ENCODE data around the gene FRYL.
"Not testable (repeated sequence)": the region's sequence is repeated elsewhere in the genome, so short reads cannot be mapped to it uniquely, and the experiment has no call there.

The FRYL gene

DNA sequence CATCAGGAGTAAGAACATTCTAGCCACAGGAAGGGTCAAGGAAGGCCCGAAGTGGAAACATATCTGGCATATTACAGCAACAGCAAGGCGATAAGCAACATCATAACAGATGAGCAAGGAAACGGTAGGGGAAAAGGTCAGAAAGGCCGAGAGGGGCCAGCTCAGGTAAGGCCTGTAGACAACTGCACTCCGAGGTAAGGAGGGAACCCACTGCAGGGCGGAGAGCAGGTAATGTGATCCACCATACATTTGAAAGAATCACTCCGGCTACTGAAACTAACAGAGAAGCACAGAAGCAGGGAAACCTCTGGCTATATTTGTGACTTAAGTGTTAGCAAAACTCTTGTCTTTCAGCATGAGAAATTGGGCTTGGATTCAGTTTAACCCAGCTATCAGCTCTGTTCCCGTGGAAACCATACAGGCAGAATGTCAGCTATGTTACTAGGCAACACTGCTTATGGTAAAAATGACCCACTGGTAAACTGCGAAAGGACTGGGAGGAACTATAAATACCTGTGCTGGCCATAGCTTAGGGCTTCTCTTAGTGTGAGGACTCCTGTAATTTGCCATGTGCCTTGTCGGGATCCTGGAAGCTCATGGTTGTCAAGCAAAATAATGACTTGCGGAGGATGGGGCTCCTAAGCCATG is 31.0 kb downstream of the FRYL start:
- no peak overlapping the region for H3K4me3 ChIP-seq (ENCODE audit: low read depth, low read length)

DNA sequence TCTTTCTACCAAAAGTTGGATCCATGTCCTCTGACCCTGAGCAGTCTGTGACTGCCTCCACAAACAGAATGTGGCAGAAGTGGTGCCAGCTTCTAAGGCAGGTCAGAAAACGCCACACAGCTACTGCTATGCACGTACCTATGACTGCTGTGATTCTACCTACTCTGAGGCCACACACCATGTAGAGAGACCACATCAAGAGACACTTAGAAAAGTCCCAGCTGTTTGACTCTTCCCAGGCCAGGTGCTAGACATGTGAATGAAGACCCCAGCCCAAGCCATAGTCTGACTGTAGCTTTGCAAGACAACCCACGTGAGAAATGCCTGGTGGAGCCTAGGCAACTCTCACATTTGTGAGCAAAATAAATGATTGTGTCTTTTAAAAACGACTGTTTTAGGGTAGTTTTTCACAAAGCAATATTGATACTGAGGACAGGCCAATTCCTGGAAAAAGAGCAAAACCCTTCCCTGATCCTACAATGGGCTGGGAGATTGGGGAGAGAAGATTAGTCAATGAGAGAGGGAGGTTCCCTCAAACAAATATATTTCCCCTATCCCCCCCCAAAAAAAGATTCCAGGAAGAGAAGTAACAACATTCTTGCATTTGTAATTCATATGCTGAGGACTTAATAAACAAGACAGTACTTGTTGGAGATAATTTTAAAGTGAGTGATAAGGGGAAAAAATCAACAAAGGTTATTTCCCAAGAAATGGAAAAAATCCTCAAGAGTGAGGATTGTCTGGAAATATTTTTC is 33.3 kb downstream of the FRYL start:
- H3K4me3 ChIP-seq (ENCODE audit: low read depth, low read length) = no peak overlapping the region

DNA sequence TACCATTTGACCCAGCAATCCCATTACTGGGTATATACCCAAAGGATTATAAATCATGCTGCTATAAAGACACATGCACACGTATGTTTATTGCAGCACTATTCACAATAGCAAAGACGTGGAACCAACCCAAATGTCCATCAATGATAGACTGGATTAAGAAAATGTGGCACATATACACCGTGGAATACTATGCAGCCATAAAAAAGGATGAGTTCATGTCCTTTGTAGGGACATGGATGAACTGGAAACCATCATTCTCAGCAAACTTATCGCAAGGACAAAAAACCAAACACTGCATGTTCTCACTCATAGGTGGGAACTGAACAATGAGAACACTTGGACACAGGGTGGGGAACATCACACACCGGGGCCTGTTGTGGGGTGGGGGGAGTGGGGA is 34.9 kb downstream of the FRYL start:
- not testable (repeated sequence) for H3K4me3 ChIP-seq (ENCODE audit: low read depth, low read length)

DNA sequence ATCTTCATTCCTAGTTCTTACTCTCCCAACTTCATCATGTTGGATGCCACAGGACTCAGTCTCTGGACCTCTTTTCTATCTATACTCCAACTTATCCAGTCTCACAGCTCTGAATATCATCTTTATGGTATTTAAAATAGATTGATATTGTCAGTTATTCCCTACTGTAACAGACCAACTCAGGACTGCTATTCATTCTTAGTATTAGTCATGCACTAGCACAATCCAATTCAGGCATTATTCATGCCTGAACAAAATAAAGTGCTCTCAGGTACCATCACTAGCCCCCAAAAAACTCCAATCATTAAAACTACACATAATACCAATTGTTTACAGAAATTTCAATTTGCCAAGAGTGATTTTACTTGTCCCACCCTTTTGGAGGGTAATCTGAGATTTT is 37.7 kb downstream of the FRYL start:
- no peak overlapping the region for H3K4me3 ChIP-seq (ENCODE audit: low read depth, low read length)

DNA sequence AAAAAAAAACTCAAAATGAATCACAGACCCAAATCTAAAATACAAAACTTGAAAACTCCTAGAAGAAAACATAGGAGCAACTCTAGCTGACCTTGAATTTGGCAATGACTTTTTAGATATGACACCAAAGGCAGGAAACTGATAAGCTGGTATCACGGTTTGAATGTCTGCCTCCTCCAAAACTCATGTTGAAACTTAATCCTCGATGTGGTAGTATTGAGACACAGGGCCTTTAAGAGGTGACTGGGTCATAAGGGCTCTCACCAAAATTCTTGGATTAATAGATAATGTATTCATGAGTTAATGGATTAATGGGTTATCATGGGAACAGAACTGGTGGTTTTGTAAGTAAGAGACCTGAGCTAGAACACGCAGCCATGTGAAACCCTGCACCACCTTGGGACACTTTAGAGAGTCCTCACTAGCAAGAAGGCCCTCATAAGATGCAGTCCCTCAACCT is 40.5 kb downstream of the FRYL start:
- H3K4me3 ChIP-seq (ENCODE audit: low read depth, low read length) = no peak overlapping the region

DNA sequence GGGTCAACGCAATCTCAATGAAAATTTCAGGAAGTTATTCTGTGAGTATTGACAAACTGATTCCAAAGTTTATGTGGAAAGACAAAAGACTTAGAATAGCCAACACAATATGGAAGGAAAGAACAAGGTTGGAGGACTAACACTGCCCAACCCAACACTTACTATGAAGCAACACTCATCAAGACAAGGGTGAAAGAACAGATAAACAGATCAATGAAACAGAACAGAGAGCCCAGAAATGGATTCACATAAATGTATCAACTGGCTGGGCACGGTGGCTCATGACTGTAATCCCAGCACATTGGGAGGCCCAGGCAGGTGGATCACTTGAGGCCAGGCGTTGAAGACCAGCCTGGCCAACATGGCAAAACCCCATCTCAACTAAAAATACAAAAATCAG is 41.2 kb downstream of the FRYL start:
- H3K4me3 ChIP-seq (ENCODE audit: low read depth, low read length) = no peak overlapping the region

DNA sequence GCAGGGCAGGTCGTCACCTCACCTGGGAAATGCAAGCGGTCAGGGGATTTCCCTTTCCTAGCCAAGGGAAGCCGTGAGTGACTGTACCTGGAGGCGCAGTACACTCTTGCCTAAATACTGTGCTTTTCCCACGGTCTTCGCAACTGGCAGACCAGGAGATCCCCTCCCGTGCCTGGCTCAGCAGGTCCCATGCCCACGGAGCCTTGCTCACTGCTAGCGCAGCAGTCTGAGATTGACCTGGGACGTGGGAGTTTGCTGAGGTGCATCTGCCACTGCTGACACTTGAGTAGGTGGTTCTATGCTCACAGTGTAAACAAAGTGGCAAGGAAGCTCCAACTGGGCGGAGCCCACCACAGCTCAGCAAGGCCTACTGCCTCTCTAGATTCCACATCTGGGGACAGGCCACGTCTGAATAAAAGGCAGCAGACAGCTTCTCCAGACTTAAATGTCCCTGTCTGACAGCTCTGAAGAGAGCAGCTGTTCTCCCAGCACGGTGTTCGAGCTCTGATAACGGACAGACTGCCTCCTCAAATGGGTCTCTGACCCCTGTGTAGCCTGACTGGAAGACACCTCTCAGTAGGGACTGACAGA is 51.1 kb downstream of the FRYL start:
- H3K4me3 ChIP-seq (ENCODE audit: low read depth, low read length) = not testable (repeated sequence)

DNA sequence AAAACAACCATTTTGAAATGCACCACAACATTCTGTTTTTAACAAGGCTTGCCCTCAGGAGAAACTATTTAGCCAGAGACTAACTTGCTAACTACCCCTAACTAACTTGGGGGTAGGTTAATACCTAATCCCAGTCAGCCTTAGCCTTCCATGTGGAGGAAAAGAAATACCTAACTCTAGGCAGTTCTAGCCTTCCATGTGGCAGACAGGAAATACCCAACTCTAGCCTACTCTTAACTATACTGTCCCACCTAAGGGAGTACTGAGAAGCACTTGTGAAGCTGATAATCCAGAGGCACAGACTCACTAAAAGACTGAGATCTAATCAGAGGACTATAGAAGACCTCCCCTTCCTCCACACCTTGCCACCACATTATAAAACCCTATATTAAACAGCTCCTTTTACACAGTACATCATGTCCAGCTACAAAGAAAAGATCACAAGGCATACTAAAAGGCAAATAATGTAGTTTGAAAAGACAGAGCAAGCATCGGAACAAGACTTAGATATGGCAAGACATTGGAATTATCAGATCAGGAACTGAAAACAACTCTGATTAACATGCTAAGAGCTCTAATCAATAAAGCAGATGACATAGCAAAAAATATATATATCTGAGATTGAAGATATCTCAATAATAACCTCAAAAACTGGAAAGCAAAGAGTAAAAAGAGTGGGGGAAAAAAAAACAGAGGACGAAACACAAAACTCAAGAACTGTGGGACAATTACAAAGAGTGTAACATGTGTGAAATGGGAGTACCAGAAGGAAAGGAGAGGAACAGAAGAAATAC is 52.2 kb downstream of the FRYL start:
- no peak overlapping the region for H3K4me3 ChIP-seq (ENCODE audit: low read depth, low read length)

DNA sequence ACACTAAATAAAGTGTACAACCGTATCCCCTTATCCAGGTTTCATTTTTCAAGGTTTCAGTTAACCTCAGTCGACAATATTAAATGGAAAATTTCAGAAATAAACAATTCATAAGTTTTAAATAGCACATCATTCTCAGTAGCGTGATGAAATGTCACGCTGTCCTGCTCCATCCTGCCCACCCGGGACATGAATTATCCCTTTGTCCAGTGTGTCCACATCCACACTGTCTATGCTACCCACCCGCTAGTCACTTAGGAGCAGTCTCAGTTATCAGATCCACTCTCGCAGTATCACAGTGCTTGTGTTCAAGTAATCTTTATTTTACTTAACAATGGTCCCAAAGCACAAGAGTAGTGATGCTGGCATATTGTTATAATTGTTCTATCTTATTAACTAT is 54.7 kb downstream of the FRYL start:
- H3K4me3 ChIP-seq (ENCODE audit: low read depth, low read length) = no peak overlapping the region

DNA sequence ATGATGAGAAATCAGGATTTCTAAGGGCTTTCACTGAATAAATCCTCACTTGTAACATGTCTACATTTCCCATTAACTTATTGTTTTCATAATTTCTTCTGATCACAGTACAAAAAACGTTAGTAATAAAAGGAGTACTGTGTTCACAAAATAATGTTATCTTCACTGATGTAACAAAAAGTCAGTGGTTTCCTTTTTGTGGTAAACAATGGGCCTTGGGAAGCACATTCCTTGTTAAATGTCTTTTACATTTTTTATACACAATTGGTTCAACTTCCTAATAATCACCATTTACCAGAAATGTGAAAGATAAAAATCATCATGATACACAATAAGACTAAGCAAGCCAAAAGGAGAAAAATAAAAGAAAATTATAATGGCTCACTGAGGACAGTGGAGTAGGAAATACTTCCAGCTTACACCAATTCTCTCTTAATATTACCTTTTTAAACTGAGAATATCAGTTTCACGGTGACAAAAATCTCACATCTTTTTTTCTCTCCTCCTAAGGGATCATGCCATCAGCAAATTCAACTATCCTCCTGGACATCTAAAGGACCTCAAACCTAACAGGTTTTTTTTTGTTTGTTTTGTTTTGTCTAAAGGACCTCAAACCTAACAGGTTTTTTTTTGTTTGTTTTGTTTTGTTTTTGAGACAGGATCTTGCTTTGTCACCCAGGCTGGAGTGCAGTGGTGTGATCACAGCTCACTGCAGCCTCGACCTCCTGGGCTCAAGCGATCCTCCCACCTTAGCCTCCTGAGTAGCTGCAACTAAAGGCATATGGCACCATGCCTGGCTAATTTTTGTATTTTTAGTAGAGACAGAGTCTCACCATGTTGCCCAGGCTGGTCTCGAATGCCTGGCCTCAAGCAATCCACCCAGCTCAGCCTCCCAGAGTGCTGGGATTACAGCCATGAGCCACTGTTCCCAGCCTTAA is 57.3 kb downstream of the FRYL start:
- H3K4me3 ChIP-seq (ENCODE audit: low read depth, low read length) = no peak overlapping the region

DNA sequence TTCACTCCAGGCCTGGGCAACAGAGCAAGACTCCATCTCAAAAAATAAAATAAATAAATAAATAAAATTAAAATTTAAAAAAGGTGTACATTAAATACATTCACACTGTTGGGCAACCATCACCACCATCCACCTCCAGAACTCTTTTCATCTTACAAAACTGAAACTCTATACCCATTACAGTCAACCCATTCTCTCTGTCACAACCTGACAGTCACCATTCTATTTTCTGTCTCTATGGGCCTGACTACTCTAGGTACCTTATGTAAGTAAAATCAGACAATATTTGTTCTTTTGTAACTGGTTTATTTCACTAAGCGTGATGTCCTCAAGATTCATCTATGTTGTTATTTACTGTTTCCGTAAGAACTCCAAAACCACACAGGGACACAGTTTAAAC is 59.6 kb downstream of the FRYL start:
- H3K4me3 ChIP-seq (ENCODE audit: low read depth, low read length) = no peak overlapping the region

DNA sequence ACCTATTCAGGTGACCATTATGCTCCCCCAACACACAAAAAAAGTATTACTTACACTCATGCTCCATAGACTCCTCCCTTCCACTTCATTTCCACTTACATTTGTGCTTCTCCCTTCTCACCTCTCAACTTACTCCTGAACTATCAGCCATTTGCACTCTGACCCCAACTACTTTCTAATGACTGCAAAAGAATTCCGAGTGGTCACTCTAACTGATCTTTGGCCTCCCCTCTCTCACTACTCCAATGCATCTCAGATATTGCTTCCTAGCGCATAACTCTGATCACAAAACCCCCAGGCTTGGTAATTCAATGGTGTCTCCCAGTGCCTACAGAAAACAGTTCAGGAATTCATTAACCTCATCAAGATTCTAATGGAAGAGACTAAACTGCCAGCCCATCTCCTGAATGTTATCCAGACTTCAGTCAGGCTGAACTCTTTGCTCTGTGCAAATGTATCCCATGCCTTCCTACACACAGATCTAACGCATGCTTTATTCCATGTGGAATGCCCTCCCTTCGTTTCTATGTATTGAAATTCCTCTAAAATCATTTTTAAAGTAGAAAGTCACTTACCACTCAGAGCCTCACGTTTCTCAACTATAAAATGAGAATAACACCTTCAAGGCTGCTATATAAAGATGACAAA is 61.1 kb downstream of the FRYL start:
- no peak overlapping the region for H3K4me3 ChIP-seq (ENCODE audit: low read depth, low read length)

DNA sequence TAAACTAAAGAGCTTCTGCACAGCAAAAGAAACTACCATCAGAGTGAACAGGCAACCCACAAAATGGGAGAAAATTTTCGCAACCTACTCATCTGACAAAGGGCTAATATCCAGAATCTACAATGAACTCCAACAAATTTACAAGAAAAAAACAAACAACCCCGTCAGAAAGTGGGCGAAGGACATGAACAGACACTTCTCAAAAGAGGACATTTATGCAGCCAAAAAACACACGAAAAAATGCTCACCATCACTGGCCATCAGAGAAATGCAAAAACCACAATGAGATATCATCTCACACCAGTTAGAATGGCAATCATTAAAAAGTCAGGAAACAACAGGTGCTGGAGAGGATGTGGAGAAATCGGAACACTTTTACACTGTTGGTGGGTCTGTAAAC is 63.8 kb downstream of the FRYL start:
- not testable (repeated sequence) for H3K4me3 ChIP-seq (ENCODE audit: low read depth, low read length)

DNA sequence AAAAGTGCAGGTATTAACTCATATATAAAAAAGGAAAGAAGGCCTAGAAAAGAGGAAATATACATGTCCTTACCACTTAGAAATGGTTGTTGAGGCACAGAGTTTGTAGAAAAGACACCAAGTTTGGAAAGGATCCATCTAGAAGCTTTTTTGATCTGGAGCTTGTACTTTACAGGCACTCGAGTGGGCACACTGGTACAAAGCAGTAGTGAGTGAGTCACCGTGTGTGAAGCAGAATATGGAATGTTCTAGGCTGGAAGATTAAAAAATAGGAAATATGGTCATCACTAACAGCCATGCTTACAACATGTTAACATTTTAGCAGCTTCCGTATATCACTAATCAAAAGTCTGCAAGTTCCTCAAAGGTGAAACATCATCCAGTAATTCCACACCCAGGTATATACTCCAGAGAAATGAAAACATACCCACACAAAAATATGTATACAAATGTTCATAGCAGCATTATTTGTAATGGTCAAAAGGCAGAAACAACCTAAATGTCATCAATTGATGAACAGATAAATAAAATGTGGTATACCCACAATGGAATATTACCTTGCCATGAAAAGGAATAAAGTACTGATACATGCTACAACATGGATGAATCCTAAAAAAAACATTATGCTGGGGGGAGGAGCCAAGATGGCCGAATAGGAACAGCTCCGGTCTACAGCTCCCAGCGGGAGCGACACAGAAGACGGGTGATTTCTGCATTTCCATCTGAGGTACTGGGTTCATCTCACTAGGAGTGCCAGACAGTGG is 69.5 kb downstream of the FRYL start:
- H3K4me3 ChIP-seq (ENCODE audit: low read depth, low read length) = no peak overlapping the region

DNA sequence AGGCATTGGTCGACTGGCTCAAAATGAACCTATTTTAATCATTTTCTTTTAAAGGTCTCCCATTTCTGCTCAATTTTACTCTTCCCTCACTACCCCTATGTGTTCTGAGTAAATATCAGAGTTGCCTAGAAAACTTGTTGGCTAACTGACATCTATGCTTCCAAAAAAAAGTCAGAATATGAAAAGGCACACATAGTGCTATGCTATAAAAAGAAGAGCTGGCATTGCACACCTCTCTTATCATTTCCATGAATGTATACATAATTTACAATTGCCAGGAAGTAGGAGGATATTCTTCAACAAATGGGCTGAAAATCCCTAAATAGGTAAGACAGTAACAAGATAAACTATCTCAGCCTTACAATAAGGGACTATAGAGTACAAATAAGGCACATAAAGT is 70.2 kb downstream of the FRYL start:
- no peak overlapping the region for H3K4me3 ChIP-seq (ENCODE audit: low read depth, low read length)

DNA sequence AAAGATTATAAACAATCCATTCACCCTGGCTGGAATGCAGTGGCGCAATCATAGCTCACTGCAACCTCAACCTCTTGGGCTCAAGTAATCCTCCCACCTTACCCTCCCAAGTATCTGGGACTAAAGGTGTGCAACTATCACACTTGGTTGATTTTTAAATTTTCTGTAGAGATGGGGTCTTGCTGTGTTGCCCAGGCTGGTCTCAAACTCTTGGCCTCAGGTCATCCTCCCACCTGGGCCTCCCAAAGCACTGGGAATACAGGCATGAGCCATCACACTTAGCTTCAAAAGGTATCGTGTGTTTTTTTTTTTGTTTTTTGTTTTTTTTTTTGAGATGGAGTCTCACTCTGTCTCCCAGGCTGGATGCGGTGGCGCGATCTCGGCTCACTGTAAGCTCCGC is 71.5 kb downstream of the FRYL start:
- no peak overlapping the region for H3K4me3 ChIP-seq (ENCODE audit: low read depth, low read length)

DNA sequence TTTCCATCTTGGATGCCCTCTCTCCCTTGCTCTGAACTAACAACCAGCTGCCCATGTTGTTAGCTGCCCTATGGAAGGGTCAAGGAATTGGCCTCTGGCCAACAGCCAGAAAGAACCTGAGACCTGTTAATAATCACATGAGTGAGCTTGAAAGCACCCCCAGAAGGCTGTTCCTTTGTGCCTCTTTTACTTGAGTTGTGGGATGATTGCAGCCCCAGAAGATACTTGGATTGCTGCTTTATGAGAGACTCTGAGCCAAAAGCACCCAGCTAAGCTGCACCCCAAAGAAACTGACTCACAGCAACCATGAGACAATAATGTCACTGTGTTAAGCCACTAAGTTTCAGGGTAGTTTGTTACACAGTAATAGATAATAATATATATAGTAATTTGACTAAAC is 73.3 kb downstream of the FRYL start:
- H3K4me3 ChIP-seq (ENCODE audit: low read depth, low read length) = no peak overlapping the region

DNA sequence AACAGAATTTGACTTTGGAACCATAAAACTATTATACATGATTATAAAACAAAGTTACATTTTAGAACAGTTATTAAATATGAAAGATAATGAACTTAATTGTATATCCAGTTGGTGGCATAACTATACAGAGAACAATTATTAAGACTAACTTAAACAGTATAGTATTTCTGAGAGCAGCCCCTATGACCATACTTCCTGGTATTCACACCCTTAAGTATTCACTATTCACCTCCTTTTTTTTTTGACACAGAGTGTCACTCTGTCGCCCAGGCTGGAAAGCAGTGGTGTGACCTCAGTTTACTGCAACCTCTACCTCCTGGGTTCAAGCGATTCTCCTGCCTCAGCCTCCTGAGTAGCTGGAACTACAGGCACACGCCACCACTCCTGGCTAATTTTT is 74.5 kb downstream of the FRYL start:
- H3K4me3 ChIP-seq (ENCODE audit: low read depth, low read length) = no peak overlapping the region

DNA sequence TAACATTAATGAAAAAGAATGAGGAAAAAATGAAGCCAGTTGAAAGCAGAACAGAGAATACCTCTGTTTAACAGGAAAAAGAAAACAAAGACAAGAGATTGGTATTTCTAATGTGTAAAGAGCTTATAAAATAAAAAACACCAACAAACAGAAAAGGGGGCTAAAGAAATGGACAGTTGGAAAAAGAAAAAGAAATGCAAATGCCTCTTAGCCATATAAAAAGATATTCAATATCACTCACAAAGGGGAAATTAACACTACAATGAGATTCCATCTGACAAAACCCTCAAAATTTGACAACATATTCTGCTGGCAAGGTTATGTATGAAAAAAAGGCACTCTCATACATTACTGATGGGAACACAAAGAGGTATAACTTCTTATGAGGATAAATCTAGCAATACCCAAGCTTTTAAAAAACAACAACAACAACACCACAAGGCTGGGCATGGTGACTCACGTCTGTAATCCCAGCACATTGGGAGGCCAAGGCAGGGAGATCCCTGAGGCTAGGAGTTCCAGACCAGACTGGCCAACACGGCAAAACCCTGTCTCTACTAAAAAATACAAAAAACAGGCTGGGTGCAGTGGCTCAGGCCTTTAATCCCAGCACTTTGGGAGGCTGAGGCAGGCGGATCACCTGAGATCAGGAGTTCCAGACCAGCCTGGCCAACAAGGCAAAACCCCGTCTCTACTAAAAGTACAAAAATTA is 75.8 kb downstream of the FRYL start:
- no peak overlapping the region for H3K4me3 ChIP-seq (ENCODE audit: low read depth, low read length)

Measured in iPS-11a (cell line).